Measurements from ENCODE around the gene NLGN1. TPM values are rescaled to one million over a fixed set of nuclear protein-coding genes. Genes with fewer than 3 reads are reported as not detected.

NLGN1 gene
- total and polyA plus RNA-seq, 2 of the 13 experiments (the other 11 are each of a cell fraction or from before 2014, with no cell fraction given) = not detected

DNA sequence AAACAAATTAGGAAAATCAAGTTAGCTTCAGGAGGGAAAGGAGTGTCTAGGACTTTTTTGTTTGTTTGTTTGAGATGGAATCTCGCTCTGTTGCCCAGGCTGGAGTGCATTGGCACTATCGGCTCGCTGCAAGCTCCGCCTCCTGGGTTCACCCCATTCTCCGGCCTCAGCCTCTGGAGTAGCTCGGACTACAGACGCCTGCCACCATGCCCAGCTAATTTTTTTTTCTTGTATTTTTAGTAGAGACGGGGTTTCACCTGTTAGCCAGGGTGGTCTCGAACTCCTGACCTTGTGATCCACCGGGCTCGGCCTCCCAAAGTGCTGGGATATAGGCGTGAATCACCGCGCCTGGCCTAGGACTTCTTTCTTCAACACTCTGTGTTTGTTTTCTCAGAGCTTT lies 171.1 kb downstream of the NLGN1 start:
- TF ChIP-seq ARHGAP35 (CRISPR knock-in tag; IDR thresholded peaks at IDR 0.05; ENCODE audit: borderline replicate concordance) (no peak), EEA1 (CRISPR knock-in tag; IDR thresholded peaks at IDR 0.05; ENCODE audit: borderline replicate concordance) (no peak), AGO2 (optimal IDR thresholded peaks at IDR 0.05; ENCODE audit: low read depth, low read length) (no peak), RARG (CRISPR knock-in tag; IDR thresholded peaks at IDR 0.05; ENCODE audit: low read depth) (no peak), TRIM24 (CRISPR knock-in tag; IDR thresholded peaks at IDR 0.05) (no peak), NFKBIZ (CRISPR knock-in tag; IDR thresholded peaks at IDR 0.05) (no peak), ERF (CRISPR knock-in tag; IDR thresholded peaks at IDR 0.05) (no peak), MLLT10 (CRISPR knock-in tag; IDR thresholded peaks at IDR 0.05) (no peak)
- TF ChIP-seq, protein P1, sequence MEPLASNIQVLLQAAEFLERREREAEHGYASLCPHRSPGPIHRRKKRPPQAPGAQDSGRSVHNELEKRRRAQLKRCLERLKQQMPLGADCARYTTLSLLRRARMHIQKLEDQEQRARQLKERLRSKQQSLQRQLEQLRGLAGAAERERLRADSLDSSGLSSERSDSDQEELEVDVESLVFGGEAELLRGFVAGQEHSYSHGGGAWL (CRISPR knock-in tag; IDR thresholded peaks at IDR 0.05) = no peak

GRCh38 chr3:173583496-173583895 lies 186.0 kb downstream of the NLGN1 start:
- POLR2A ChIA-PET = no interaction called here
- Histone ChIP-seq H3K79me2 (ENCODE audit: insufficient read depth, low read length) (no peaks in the 10 kb centered on the region), H3K27ac (ENCODE audit: extremely low read length, insufficient read depth, low read length) (no peak overlapping the region), H3K9me3 (ENCODE audit: low read length) (no peaks in the 10 kb centered on the region), H4K20me1 (ENCODE audit: insufficient read depth, low read length) (no peaks in the 10 kb centered on the region), H3K36me3 (replicated peaks in 1 of 2; ENCODE audit: control insufficient read depth in 1 of 2, insufficient read depth in 2 of 2, low read length in 2 of 2) (no peaks in the 10 kb centered on the region), H2AFZ (ENCODE audit: low read length) (no peak overlapping the region), H3K27me3 (ENCODE audit: control insufficient read depth in 1 of 2, insufficient read depth in 2 of 2, low read length in 2 of 2) (peaks cover 0 to 6% of the 10 kb centered on the region in 2 experiments; a peak in 1 of 5 replicates), H3K4me1 (ENCODE audit: insufficient read depth, low read length) (no peaks in the 10 kb centered on the region), H3K4me3 (replicated peaks in 1 of 3; ENCODE audit: insufficient read depth in 1 of 3, low read depth in 2 of 3, low read length in 3 of 3) (no peak overlapping the region), H3K4me2 (ENCODE audit: low read depth, low read length) (no peak overlapping the region), H3K9ac (ENCODE audit: insufficient read depth, low read depth, low read length) (no peak overlapping the region)
- in situ Hi-C loops (cut with HindIII; ENCODE audit: extremely low pct_ligation_motif_present, low pct_unique_long_range_greater_than_20kb) (no loop called here), intact Hi-C loops (cut with micrococcal nuclease; ENCODE audit: unreplicated experiment) (no loop called here)
- WGBS (ENCODE audit: low lambda C conversion rate) = 6% methylated on average over 2 of the region's 2 CpGs
- no peak for DNase-seq (ENCODE audit: low spot score)
- no peak for FAIRE-seq
- no peak for ATAC-seq
- CTCF ChIA-PET (ENCODE audit: low intra/inter-chr PET ratio, low total read pairs) = no interaction called here
- no TSS peak for BruUV-seq (replicated peaks)
- TF ChIP-seq, protein P2, sequence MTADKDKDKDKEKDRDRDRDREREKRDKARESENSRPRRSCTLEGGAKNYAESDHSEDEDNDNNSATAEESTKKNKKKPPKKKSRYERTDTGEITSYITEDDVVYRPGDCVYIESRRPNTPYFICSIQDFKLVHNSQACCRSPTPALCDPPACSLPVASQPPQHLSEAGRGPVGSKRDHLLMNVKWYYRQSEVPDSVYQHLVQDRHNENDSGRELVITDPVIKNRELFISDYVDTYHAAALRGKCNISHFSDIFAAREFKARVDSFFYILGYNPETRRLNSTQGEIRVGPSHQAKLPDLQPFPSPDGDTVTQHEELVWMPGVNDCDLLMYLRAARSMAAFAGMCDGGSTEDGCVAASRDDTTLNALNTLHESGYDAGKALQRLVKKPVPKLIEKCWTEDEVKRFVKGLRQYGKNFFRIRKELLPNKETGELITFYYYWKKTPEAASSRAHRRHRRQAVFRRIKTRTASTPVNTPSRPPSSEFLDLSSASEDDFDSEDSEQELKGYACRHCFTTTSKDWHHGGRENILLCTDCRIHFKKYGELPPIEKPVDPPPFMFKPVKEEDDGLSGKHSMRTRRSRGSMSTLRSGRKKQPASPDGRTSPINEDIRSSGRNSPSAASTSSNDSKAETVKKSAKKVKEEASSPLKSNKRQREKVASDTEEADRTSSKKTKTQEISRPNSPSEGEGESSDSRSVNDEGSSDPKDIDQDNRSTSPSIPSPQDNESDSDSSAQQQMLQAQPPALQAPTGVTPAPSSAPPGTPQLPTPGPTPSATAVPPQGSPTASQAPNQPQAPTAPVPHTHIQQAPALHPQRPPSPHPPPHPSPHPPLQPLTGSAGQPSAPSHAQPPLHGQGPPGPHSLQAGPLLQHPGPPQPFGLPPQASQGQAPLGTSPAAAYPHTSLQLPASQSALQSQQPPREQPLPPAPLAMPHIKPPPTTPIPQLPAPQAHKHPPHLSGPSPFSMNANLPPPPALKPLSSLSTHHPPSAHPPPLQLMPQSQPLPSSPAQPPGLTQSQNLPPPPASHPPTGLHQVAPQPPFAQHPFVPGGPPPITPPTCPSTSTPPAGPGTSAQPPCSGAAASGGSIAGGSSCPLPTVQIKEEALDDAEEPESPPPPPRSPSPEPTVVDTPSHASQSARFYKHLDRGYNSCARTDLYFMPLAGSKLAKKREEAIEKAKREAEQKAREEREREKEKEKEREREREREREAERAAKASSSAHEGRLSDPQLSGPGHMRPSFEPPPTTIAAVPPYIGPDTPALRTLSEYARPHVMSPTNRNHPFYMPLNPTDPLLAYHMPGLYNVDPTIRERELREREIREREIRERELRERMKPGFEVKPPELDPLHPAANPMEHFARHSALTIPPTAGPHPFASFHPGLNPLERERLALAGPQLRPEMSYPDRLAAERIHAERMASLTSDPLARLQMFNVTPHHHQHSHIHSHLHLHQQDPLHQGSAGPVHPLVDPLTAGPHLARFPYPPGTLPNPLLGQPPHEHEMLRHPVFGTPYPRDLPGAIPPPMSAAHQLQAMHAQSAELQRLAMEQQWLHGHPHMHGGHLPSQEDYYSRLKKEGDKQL (CRISPR knock-in tag; IDR thresholded peaks at IDR 0.05; ENCODE audit: low read depth) = no peak
- no peak for TF ChIP-seq KMT2A (CRISPR knock-in tag; IDR thresholded peaks at IDR 0.05)
- no peak for TF ChIP-seq MXI1 (IDR thresholded peaks at IDR 0.05; ENCODE audit: borderline replicate concordance, low read depth, low read length)
- no peak for TF ChIP-seq ZFP41 (CRISPR knock-in tag; IDR thresholded peaks at IDR 0.05; ENCODE audit: borderline replicate concordance)

More for the DNA sequence above, 171.1 kb downstream of the NLGN1 start:
- no peaks in the 10 kb centered on the region for H3K9me3 ChIP-seq (ENCODE audit: low read length)
- H3K9ac ChIP-seq (ENCODE audit: insufficient read depth, low read depth, low read length) = no peak overlapping the region
- WGBS (ENCODE audit: low lambda C conversion rate) = 28% methylated on average over 14 of the region's 14 CpGs
- no peak for ATAC-seq
- POLR2A ChIA-PET = no interaction called here
- H3K4me2 ChIP-seq (ENCODE audit: low read depth, low read length) = no peak overlapping the region
- no peak overlapping the region for H3K4me3 ChIP-seq (replicated peaks in 1 of 3; ENCODE audit: insufficient read depth in 1 of 3, low read depth in 2 of 3, low read length in 3 of 3)
- no peaks in the 10 kb centered on the region for H3K4me1 ChIP-seq (ENCODE audit: insufficient read depth, low read length)
- no peak overlapping the region for H3K27ac ChIP-seq (ENCODE audit: extremely low read length, insufficient read depth, low read length)
- no TSS peak for BruUV-seq (replicated peaks)
- CTCF ChIA-PET (ENCODE audit: low intra/inter-chr PET ratio, low total read pairs) = no interaction called here
- no peak for DNase-seq (ENCODE audit: low spot score)
- H3K36me3 ChIP-seq (replicated peaks in 1 of 2; ENCODE audit: control insufficient read depth in 1 of 2, insufficient read depth in 2 of 2, low read length in 2 of 2) = no peaks in the 10 kb centered on the region
- no peaks in the 10 kb centered on the region; a peak in 1 of 5 replicates for H3K27me3 ChIP-seq (ENCODE audit: control insufficient read depth in 1 of 2, insufficient read depth in 2 of 2, low read length in 2 of 2)
- H3K79me2 ChIP-seq (ENCODE audit: insufficient read depth, low read length) = no peaks in the 10 kb centered on the region
- no peak overlapping the region for H2AFZ ChIP-seq (ENCODE audit: low read length)
- FAIRE-seq = no peak
- in situ Hi-C loops (cut with HindIII; ENCODE audit: extremely low pct_ligation_motif_present, low pct_unique_long_range_greater_than_20kb) (no loop called here), intact Hi-C loops (cut with micrococcal nuclease; ENCODE audit: unreplicated experiment) (no loop called here)
- H4K20me1 ChIP-seq (ENCODE audit: insufficient read depth, low read length) = no peaks in the 10 kb centered on the region
